Measurements from ENCODE around the gene LILRB5. TPM values are rescaled to one million over a fixed set of nuclear protein-coding genes. Genes with fewer than 3 reads are reported as not detected.
"Not testable (repeated sequence)": the region's sequence is repeated elsewhere in the genome, so short reads cannot be mapped to it uniquely, and the experiment has no call there.

The LILRB5 gene
- total RNA-seq, 1 experiment from 2014 or later, result 0.05 TPM

DNA sequence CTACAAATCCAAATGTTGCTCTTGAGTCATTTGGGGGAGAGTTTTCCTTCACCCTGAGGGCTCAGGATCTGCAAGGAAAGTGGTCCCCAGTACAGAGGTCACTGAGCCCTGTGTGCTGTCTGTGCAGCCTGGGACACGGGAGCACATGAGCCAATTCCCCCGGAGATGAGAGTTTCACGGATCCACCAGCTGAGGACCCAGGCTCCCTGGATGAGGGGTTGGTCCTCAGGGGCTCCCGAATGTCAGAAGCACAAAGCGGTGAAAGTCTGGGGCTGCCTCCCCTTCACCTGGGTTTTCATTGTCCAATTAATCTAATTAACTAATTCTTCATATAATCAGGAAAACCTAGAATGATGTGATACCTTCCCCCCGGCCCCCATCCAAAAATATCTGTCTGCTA, 37.5 kb upstream of the LILRB5 start:
- POLR2A ChIA-PET, result no interaction called here
- BruUV-seq (replicated peaks), result no TSS peak
- ATAC-seq, result no peak
- H3K4me1 ChIP-seq (ENCODE audit: control insufficient read depth, insufficient read depth, low read length), result no peaks in the 10 kb centered on the region
- in situ Hi-C loops (cut with HindIII; ENCODE audit: low pct_unique_long_range_greater_than_20kb, low sequenced_read_pairs), result no loop called here
- no peaks in the 10 kb centered on the region for H3K36me3 ChIP-seq (ENCODE audit: control insufficient read depth, insufficient read depth, low read length)
- H3K27me3 ChIP-seq (ENCODE audit: control insufficient read depth, insufficient read depth, low read length), result peaks cover 43% of the 10 kb centered on the region
- DNase-seq (ENCODE audit: low read depth, low spot score), result no peak
- CTCF ChIA-PET, result no interaction called here
- H3K27ac ChIP-seq (ENCODE audit: low read length), result no peak overlapping the region
- H3K9me3 ChIP-seq (ENCODE audit: control insufficient read depth, insufficient read depth, low read depth, low read length), result no peaks in the 10 kb centered on the region
- intact Hi-C loops (cut with micrococcal nuclease; ENCODE audit: unreplicated experiment), result no loop called here
- no peak overlapping the region for H3K4me3 ChIP-seq (ENCODE audit: low read depth in 2 of 2, low read length in 2 of 2)
- TF ChIP-seq, protein P1, sequence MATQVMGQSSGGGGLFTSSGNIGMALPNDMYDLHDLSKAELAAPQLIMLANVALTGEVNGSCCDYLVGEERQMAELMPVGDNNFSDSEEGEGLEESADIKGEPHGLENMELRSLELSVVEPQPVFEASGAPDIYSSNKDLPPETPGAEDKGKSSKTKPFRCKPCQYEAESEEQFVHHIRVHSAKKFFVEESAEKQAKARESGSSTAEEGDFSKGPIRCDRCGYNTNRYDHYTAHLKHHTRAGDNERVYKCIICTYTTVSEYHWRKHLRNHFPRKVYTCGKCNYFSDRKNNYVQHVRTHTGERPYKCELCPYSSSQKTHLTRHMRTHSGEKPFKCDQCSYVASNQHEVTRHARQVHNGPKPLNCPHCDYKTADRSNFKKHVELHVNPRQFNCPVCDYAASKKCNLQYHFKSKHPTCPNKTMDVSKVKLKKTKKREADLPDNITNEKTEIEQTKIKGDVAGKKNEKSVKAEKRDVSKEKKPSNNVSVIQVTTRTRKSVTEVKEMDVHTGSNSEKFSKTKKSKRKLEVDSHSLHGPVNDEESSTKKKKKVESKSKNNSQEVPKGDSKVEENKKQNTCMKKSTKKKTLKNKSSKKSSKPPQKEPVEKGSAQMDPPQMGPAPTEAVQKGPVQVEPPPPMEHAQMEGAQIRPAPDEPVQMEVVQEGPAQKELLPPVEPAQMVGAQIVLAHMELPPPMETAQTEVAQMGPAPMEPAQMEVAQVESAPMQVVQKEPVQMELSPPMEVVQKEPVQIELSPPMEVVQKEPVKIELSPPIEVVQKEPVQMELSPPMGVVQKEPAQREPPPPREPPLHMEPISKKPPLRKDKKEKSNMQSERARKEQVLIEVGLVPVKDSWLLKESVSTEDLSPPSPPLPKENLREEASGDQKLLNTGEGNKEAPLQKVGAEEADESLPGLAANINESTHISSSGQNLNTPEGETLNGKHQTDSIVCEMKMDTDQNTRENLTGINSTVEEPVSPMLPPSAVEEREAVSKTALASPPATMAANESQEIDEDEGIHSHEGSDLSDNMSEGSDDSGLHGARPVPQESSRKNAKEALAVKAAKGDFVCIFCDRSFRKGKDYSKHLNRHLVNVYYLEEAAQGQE (IDR thresholded peaks at IDR 0.05; ENCODE audit: insufficient read depth in 1 of 2, low read depth in 2 of 2, low read length in 1 of 2), result no peak
- TF ChIP-seq TCF7L2 (IDR thresholded peaks at IDR 0.05; ENCODE audit: low read depth, low read length), result no peak
- TF ChIP-seq POLR2AphosphoS5 (IDR thresholded peaks at IDR 0.05; ENCODE audit: low read depth, low read length), result no peak
- TF ChIP-seq SIN3A (IDR thresholded peaks at IDR 0.05; ENCODE audit: borderline replicate concordance, insufficient read depth, low read depth, low read length), result no peak
- TF ChIP-seq CTCF (IDR thresholded peaks at IDR 0.05), result no peak

GRCh38 chr19:54289160-54289559, 32.1 kb upstream of the LILRB5 start:
- H3K36me3 ChIP-seq (ENCODE audit: control insufficient read depth, insufficient read depth, low read length); POLR2A ChIA-PET; H3K9me3 ChIP-seq (ENCODE audit: control insufficient read depth, insufficient read depth, low read depth, low read length); H3K4me1 ChIP-seq (ENCODE audit: control insufficient read depth, insufficient read depth, low read length); H3K27ac ChIP-seq (ENCODE audit: low read length); CTCF ChIA-PET; DNase-seq (ENCODE audit: low read depth, low spot score); intact Hi-C loops (cut with micrococcal nuclease; ENCODE audit: unreplicated experiment); in situ Hi-C loops (cut with HindIII; ENCODE audit: low pct_unique_long_range_greater_than_20kb, low sequenced_read_pairs); ATAC-seq; BruUV-seq (replicated peaks); H3K4me3 ChIP-seq (ENCODE audit: low read depth in 2 of 2, low read length in 2 of 2): not testable (repeated sequence)
- peaks cover 29% of the 10 kb centered on the region for H3K27me3 ChIP-seq (ENCODE audit: control insufficient read depth, insufficient read depth, low read length)

- Histone ChIP-seq H3K9me3 (ENCODE audit: control insufficient read depth, insufficient read depth, low read depth, low read length) (no peaks in the 10 kb centered on the region), H3K4me3 (ENCODE audit: low read depth in 2 of 2, low read length in 2 of 2) (no peak overlapping the region), H3K27me3 (ENCODE audit: control insufficient read depth, insufficient read depth, low read length) (peaks cover 19% of the 10 kb centered on the region), H3K36me3 (ENCODE audit: control insufficient read depth, insufficient read depth, low read length) (no peaks in the 10 kb centered on the region), H3K4me1 (ENCODE audit: control insufficient read depth, insufficient read depth, low read length) (no peaks in the 10 kb centered on the region), H3K27ac (ENCODE audit: low read length) (no peak overlapping the region)
- CTCF ChIA-PET, result no interaction called here
- TF ChIP-seq, protein P1 (IDR thresholded peaks at IDR 0.05; ENCODE audit: insufficient read depth in 1 of 2, low read depth in 2 of 2, low read length in 1 of 2), result no peak
- TF ChIP-seq SIN3A (IDR thresholded peaks at IDR 0.05; ENCODE audit: borderline replicate concordance, insufficient read depth, low read depth, low read length) (no peak), POLR2AphosphoS5 (IDR thresholded peaks at IDR 0.05; ENCODE audit: low read depth, low read length) (no peak), CTCF (IDR thresholded peaks at IDR 0.05) (no peak), TCF7L2 (IDR thresholded peaks at IDR 0.05; ENCODE audit: low read depth, low read length) (no peak)
- DNase-seq (ENCODE audit: low read depth, low spot score) (no peak), ATAC-seq (no peak)
- in situ Hi-C loops (cut with HindIII; ENCODE audit: low pct_unique_long_range_greater_than_20kb, low sequenced_read_pairs) (no loop called here), intact Hi-C loops (cut with micrococcal nuclease; ENCODE audit: unreplicated experiment) (no loop called here)
- BruUV-seq (replicated peaks), result no TSS peak
- POLR2A ChIA-PET, result no interaction called here
These were observed 30.4 kb upstream of the LILRB5 start for GRCh38 chr19:54287456-54287855.

- H3K27ac ChIP-seq (ENCODE audit: low read length); H3K4me1 ChIP-seq (ENCODE audit: control insufficient read depth, insufficient read depth, low read length); BruUV-seq (replicated peaks); intact Hi-C loops (cut with micrococcal nuclease; ENCODE audit: unreplicated experiment); POLR2A ChIA-PET; DNase-seq (ENCODE audit: low read depth, low spot score); H3K4me3 ChIP-seq (ENCODE audit: low read depth in 2 of 2, low read length in 2 of 2); H3K36me3 ChIP-seq (ENCODE audit: control insufficient read depth, insufficient read depth, low read length); in situ Hi-C loops (cut with HindIII; ENCODE audit: low pct_unique_long_range_greater_than_20kb, low sequenced_read_pairs); H3K9me3 ChIP-seq (ENCODE audit: control insufficient read depth, insufficient read depth, low read depth, low read length); CTCF ChIA-PET: not testable (repeated sequence)
- peak; percentile 40 for ATAC-seq
- peaks cover 16% of the 10 kb centered on the region for H3K27me3 ChIP-seq (ENCODE audit: control insufficient read depth, insufficient read depth, low read length)
These were observed 29.2 kb upstream of the LILRB5 start for GRCh38 chr19:54286283-54286682.
